HG03457 (cell line): ENCODE results near the gene LIN7A.
A peak's percentile ranks its signal among the peaks of the same experiment; 100 is the strongest.

ENCODE experiments used
- ATAC-seq: cut with Tn5 transposase; IDR thresholded peaks from one replicate; pipeline ENCODE4 v1.9.1; 2021; ENCODE audit warnings: moderate number of reproducible peaks; ENCODE audit not compliant: unreplicated experiment

Gene LIN7A

GRCh38 chr12:80937391-80938238, at the start of gene LIN7A:
Gene LIN7A, minus strand, starts transcription at chr12:80937934. Its CDS starts 212 bp downstream, at chr12:80937722.
- ATAC-seq: peak; percentile 14

- ATAC-seq: no peak
These were observed 48.5 kb upstream of the LIN7A start for GRCh38 chr12:80986224-80986623.

- no peak for ATAC-seq
These were observed 42.1 kb upstream of the LIN7A start for GRCh38 chr12:80979816-80980215.

- ATAC-seq: no peak
These were observed 41.5 kb upstream of the LIN7A start for GRCh38 chr12:80979251-80979650.

- no peak for ATAC-seq
These were observed 39.6 kb upstream of the LIN7A start for GRCh38 chr12:80977346-80977745.

GRCh38 chr12:80968326-80968725, 30.6 kb upstream of the LIN7A start:
- no peak for ATAC-seq

GRCh38 chr12:80967565-80967964, 29.8 kb upstream of the LIN7A start:
- no peak for ATAC-seq

- ATAC-seq: no peak
These were observed 28.3 kb upstream of the LIN7A start for GRCh38 chr12:80966001-80966400.

- no peak for ATAC-seq
These were observed 20.4 kb upstream of the LIN7A start for GRCh38 chr12:80958162-80958561.

- no peak for ATAC-seq
These were observed 17.3 kb upstream of the LIN7A start for GRCh38 chr12:80954857-80955520.

- ATAC-seq: no peak
These were observed 14.7 kb upstream of the LIN7A start for GRCh38 chr12:80952443-80952842.

- no peak for ATAC-seq
These were observed 8.9 kb upstream of the LIN7A start for GRCh38 chr12:80946591-80946990.

- ATAC-seq: no peak
These were observed 5.6 kb upstream of the LIN7A start for GRCh38 chr12:80943338-80943737.

GRCh38 chr12:80941916-80942315, 4.2 kb upstream of the LIN7A start:
- no peak for ATAC-seq

- no peak for ATAC-seq
These were observed 1.7 kb upstream of the LIN7A start for GRCh38 chr12:80939231-80939950.

- ATAC-seq: no peak
These were observed 663 bp upstream of the LIN7A start for GRCh38 chr12:80938397-80938796.

- ATAC-seq: peak; percentile 47
These were observed 918 bp downstream of the LIN7A start for GRCh38 chr12:80936642-80937390.

- ATAC-seq: no peak
These were observed 1.4 kb downstream of the LIN7A start for GRCh38 chr12:80936353-80936641.

- no peak for ATAC-seq
These were observed 2.6 kb downstream of the LIN7A start for GRCh38 chr12:80935111-80935510.

GRCh38 chr12:80925983-80926382, 11.8 kb downstream of the LIN7A start:
- ATAC-seq: no peak

GRCh38 chr12:80925237-80925636, 12.5 kb downstream of the LIN7A start:
- ATAC-seq: no peak
